GM10266 (cell line): Measurements from ENCODE around the gene NAV2.

Experiments
- DNase-seq: peaks from one replicate; pipeline ENCODE4 v3.0.0; 2012; ENCODE audit errors: extremely low spot score
- TF ChIP-seq, protein P1 (sequence below): IDR thresholded peaks from 2 replicates; pipeline ENCODE4 v1.5.1; 2012; ENCODE audit warnings: mild to moderate bottlenecking, low read depth; ENCODE audit not compliant: control insufficient read depth, insufficient read depth; ENCODE audit errors: missing control alignments

NAV2 gene

DNA sequence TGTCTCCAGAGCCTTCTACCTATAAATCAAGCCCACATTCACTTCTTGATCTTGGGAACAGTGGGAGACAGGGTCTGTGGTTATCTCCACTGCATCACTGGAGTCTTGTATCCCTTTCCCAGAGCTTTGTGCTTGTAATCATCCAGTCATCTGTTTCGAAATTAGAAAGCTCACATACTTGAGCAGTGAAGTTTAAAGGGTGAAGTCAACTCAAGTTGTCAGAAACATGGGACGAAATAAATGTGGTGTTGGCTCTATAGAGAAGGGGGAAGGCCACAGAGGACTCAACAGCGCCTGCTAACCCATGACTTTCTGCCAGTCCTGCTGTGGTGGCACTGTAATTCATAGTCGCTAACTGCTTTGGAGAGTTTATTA, 250.2 kb downstream of the NAV2 start:
- no peak for DNase-seq
- TF ChIP-seq, protein P1, sequence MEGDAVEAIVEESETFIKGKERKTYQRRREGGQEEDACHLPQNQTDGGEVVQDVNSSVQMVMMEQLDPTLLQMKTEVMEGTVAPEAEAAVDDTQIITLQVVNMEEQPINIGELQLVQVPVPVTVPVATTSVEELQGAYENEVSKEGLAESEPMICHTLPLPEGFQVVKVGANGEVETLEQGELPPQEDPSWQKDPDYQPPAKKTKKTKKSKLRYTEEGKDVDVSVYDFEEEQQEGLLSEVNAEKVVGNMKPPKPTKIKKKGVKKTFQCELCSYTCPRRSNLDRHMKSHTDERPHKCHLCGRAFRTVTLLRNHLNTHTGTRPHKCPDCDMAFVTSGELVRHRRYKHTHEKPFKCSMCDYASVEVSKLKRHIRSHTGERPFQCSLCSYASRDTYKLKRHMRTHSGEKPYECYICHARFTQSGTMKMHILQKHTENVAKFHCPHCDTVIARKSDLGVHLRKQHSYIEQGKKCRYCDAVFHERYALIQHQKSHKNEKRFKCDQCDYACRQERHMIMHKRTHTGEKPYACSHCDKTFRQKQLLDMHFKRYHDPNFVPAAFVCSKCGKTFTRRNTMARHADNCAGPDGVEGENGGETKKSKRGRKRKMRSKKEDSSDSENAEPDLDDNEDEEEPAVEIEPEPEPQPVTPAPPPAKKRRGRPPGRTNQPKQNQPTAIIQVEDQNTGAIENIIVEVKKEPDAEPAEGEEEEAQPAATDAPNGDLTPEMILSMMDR, result no peak

DNA sequence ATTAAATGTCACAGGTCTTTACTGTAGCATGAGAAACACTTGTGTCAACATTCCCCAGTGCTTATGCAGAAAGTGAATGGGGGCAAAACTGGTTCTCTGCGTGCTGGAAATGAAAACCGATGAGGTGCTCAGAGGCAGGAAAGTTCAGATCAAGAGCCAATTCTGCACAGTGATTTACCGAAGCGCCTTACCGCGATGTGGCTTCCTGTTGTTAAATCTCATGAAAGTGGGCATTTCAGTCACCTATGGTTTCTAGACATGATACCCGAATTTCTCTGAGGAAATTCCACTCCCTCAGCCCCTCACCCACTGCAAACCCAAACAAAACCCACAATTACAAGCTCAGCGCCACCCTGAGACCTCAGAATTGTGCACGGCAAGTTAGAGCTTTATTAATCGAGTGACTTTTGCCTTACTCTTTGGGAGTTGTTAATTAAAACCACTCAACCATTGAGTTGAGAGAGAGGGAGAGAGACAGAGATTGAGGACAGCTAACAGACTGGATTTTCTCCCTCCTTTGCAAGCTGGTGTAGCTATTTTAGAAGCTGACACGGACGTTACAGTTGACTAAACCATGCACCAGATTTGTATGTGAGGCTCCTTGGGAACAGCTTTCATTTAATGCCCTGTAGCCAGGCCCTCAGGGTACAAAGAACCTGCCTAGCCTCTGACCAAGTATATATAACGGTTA, 251.2 kb downstream of the NAV2 start:
- TF ChIP-seq, protein P1, result no peak
- DNase-seq, result no peak

GRCh38 chr11:19966441-19966840, 253.8 kb downstream of the NAV2 start:
- no peak for DNase-seq
- TF ChIP-seq, protein P1, result no peak

DNA sequence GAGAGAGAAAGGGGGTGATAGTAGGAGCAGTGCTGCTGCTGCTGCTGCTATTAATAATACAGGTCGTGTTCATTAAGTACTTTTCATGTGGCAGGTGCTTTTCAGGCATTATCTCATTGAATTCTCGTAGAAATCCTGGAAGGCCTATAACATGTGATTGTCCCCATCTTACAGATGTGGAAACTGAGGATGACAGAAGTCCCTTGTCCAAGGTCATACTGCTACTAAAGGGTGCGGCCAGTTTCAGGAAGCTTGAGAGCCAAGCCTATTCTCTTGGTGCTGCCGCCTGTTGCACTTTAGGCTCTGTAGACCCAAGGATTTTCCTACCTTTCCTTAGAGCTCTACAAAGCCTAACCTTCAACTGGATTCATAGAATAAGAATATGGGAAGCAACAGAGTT, 254.3 kb downstream of the NAV2 start:
- TF ChIP-seq, protein P1, result no peak
- no peak for DNase-seq

DNA sequence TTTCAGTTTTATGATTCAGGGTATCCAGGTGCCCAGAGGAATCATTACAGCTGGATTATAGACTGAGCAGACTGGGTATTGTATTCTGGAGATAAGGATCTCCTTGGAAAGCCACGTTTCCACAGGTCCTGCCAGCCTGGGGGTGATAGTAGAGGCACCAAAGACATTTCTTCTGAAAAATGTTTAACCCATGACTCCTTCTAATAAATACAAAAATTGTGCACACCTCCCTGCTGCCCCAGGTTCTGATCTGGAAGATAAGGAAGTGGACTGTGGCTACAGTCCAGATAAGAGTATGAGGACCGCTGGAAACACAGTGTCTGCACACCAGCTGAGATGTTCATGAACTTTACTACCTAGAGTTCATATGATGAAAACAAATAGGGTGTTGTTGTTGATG, 255.2 kb downstream of the NAV2 start:
- no peak for DNase-seq
- TF ChIP-seq, protein P1, result no peak

- DNase-seq, result no peak
- TF ChIP-seq, protein P1, result no peak
Observed at GRCh38 chr11:19968860-19969259, 256.2 kb downstream of the NAV2 start.

GRCh38 chr11:19970944-19971343, 258.3 kb downstream of the NAV2 start:
- TF ChIP-seq, protein P1, result no peak
- DNase-seq, result no peak
